NCI-H146 treated with DMSO at 0.1 percent for 48 hours (cell line): Measurements from ENCODE around the gene SCNN1B.
"Not testable (repeated sequence)": the region's sequence is repeated elsewhere in the genome, so short reads cannot be mapped to it uniquely, and the experiment has no call there.

Source experiments
- DNase-seq: peaks from one replicate; lab custom pipeline; 2025; ENCODE audit not compliant: unreplicated experiment; lab: John Stamatoyannopoulos, UW

Gene SCNN1B

DNA sequence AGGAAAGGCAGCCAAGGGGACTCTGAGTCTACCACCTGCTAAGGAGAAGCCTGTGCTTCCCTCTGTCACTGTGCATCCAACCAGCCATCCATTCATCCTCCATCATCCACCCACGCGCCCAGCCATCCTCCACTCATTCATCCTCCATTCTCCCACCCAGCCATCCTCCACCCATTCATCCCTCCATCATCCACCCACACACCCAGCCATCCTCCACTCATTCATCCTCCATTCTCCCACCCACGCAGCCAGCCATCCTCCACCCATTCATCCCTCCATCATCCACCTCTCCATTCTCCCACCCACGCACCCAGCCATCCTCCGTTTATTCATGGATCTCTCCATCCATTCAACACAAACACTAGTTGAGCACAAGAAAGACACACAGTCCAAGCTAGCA is 76.8 kb downstream of the SCNN1B start:
- DNase-seq, result no peak

DNA sequence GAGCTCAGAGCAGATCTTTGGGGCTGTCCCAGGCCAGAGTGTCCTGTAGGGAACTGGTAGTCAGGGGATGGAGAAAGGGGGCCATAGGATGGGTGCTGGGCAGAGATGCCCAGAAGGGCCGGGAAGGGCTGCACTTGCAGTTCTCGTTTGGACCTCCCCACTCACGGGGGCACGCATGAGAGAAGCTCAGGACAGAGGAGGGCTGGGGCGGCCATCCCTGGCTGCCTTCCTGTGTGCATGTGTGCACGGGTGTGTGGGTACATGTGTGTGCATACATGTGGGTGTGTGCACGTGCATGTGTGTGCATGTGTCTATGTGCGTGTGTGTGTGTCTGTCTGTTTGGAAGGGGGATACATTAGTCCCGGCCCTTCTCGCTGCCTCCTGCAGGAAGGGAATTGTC is 77.6 kb downstream of the SCNN1B start:
- DNase-seq, result no peak

DNA sequence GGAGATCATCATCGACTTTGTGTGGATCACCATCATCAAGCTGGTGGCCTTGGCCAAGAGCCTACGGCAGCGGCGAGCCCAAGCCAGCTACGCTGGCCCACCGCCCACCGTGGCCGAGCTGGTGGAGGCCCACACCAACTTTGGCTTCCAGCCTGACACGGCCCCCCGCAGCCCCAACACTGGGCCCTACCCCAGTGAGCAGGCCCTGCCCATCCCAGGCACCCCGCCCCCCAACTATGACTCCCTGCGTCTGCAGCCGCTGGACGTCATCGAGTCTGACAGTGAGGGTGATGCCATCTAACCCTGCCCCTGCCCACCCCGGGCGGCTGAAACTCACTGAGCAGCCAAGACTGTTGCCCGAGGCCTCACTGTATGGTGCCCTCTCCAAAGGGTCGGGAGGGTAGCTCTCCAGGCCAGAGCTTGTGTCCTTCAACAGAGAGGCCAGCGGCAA is 78.4 kb downstream of the SCNN1B start:
- no peak for DNase-seq

DNA sequence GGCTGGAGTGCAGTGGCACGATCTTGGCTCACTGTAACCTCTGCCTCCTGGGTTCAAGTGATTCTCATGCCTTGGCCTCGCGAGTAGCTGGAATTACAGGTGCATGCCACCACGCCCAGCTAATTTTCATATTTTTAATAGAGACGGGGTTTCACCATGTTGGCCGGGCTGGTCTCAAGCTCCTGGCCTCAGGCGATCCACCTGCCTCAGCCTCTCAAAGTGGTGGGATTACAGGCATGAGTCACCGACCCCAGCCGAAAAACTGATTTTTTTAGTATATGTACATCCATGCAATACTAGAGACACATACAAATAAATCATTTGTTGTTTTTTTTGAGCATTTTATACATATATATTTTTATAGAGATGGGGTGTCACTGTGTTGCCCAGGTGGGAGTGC is 79.6 kb downstream of the SCNN1B start:
- not testable (repeated sequence) for DNase-seq

DNA sequence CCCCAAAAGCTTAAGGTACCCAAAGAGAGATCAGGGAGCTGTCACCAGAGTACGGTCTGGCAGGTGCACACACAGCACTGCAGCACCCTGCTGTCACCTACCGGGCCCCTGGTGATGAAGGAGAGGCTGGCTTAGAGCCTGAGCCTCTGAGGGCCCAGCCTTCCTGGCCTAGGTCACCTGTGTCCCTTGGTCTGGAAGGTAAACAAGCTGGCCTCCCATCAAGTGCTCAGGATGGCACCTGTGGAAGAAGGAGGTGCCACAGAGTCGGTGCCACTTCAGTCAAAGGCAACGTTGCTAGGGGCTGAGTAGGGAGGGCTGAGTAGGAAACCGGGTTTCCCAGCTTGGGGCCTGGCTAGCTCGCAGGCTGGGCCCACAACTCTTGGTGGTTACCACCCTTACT is 80.2 kb downstream of the SCNN1B start:
- no peak for DNase-seq

DNA sequence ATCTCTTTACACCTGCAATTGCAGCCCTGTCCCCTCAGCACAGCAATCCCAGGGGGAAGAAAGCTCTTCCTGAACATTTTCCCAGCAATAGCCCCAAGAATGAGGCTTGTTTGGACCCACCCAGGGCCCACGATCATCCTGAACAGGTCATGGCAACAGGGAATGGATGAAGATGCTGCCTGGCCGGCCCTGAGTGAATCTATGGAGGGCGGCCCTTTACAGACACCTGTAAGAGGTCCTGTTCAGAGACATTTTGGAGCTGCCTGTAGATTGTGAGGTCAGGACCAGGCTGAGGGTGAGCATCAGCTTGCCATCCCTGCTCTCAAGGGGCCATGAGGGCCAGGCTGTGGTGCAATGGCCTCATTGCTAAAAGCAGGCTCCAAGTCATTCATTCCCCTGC is 81.8 kb downstream of the SCNN1B start:
- no peak for DNase-seq

DNA sequence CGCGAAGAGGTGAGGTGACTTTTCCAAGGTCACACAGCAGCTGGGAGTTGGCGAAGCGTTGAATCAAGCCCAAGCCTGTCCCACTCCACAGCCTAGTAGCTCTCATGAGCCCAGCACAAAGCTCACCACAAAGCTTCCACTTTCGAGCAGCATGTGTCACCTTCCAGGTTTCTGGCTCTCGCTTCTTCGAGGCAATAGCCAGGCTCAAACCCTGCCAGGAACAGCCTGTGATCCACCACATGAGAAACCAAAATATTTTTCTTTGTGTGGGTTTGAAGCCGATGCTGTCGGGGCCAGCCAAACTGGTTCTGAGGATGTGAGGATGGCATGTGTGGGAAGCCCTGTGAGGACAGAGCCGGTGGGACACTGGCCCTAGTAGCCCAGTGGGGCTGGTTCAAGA is 82.8 kb downstream of the SCNN1B start:
- no peak for DNase-seq

DNA sequence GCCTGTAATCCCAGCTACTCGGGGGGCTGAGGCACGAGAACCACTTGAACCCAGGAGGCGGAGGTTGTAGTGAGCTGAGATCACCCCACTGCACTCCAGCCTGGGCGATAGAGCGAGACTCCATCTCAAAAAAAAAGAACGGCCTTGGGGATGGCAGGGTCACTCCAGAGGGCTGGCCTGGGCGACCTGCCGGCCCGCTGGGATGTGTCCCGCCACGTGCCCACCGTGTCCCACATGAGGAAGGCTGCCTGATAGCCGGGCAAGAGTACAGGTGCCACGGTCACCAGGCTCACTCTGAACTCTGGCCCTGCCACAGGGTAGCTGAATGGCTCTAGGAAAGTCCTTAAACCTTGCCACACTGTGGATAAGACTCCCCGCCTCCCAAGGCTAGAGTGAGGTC is 83.3 kb downstream of the SCNN1B start:
- DNase-seq, result no peak

DNA sequence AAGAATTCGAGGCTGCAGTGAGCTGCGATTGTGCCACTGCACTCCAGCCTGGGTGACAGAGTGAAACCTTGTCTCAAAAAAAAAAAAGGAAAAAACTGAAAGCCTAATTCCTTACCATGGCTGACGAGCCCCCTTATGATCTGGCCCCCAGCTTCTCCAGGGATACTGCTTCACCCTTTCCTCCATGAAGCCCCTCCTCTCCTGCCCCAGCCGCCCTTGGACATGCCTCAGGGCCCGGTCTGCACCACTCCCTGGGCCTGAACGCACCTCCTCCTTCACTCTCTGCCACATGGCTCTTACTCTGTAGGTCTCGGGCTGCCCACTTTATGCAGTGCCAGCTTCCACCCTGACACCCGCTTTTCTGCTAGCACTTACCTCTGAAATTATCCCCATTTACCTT is 85.6 kb downstream of the SCNN1B start:
- DNase-seq, result no peak

DNA sequence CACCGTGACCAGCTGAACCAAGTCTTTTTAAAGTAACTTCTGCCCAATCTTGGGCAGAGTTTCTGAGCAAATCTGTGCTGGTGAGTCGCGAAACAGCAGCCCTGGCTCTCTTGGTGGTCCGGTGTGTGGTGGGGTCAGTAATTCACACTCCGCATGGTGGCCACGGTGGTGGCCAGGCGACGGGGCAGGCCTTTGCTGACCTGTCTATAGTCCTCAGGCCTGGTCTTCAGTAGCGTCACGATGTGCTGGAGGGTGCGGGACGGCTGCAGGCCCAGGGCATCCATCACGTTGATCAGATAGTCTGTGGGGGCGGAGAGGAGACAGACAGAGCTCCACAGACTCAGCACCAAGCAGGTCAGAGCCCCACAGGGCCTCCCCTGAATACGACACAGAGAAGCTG is 86.7 kb downstream of the SCNN1B start:
- DNase-seq, result no peak

DNA sequence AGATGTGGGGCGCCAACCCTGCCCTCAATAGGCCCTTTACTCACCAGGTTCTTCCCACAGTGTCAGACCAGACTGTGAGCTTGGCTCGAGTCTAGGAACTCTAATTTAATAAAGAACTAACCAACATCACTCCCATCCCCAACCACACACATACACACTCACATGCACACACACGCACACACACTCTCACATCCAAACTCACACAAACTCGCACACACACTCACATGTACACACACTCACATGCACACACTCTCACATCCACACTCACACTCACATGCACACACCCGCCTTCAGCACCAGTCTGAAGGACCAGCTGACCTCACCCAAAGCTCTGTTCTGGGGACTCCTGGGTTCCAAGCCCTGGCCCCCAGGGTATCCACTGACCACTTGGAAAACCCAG is 87.1 kb downstream of the SCNN1B start:
- no peak for DNase-seq

DNA sequence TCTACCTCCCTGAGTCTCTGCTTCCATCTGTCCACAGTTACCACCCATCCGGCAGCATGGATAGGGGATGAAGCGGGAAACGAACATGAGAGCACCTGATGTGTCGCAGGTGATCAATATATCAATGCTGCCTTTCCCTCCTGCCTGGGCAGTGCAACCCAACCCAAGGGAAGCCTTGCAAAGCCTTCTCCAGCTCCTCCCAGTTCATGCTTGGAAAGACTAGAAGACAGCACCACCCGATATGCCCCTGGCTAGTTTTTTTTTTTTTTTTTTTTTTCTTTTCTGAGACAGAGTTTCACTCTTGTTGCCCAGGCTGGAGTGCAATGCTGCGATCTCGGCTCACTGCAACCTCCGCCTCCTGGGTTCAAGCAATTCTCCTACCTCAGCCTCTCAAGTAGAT is 87.8 kb downstream of the SCNN1B start:
- not testable (repeated sequence) for DNase-seq

DNA sequence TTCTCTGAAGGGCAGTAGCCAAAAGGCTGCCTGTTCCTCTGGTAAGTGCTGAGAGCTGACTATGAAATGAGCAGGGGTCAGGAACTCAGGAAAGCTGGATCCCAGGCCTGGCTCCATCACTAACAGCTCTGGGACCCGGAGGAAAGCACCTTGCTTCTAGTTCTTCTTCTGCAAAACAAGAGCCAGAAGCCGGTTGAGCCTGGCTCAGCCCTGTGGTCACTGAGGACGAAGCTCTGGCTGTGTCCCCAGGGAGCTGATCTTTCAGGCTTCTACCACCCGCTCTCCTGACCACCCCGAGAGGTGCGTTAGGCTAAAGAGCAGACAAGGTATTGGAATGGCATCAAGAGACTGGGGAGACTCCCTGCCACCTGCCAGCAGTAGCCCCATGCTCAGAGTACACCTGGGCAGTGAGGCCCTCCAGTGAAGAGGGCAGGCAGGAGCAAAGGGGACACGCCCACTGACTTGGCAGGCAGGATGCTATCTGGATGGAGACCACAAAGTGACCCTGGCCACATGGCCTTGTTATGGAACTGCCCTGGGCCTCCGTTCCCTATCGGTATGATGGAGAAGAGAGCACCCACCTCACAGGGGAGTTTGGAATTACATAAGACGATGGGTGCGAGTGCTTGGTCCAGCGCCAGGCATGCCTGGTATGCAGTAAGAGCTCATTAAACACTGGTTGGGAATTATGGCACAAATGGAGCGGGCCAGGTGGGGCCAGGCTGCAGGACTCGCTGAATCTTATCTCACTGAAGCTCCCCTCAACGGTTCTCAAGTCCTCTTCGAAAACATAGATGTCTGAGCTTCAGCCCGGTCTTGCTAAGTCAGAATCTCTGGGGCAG is 89.5 kb downstream of the SCNN1B start:
- no peak for DNase-seq

DNA sequence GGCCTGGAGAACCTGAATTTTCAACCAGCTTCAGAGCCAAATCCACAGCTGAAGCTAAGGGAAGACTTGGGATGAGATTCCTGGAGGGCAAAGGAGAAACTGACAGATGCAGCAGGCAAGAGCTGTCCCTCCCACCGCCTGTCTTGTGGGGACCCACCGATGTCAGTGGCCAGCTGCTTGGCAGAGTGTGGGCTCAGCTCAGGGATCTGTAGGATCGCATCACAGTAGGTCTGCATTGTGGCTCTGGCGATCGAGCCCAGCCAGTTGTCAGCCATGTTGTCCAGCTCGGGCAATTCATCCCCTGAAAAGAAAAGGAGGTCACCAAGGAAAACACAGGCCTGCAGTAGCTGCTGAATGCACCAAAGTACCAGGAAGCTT is 90.1 kb downstream of the SCNN1B start:
- no peak for DNase-seq

DNA sequence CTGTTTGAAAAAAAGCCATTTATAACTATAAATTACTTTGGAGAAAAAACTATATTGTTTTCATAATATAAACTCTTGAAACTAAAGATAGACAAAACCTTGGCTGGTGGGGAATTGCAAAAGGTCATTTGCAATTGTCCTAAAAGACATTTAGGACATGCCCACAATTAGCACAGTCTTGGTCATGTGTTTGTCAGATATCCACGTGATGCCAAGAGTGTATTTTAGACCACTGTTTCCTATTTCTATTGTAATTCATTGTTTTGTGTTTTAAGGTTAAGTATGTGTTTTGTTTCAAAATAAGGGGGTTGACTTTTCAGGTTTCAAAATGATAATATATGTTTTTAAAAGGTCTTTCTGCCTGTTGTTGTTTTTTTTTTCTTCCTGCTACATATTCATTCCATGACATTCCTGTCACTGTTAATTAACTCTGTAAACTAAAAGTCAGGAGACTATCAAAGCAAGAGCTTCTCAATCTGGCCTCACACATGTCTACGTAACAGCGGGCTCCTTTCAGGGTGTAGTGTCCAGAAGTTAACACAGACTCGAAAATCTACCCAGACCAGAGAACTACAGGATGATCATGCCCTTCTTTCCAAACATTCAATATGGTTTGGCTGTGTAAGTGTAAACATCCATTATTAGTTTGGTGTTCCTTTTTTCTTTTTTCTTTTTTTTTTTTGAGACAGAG is 92.2 kb downstream of the SCNN1B start:
- DNase-seq, result no peak

DNA sequence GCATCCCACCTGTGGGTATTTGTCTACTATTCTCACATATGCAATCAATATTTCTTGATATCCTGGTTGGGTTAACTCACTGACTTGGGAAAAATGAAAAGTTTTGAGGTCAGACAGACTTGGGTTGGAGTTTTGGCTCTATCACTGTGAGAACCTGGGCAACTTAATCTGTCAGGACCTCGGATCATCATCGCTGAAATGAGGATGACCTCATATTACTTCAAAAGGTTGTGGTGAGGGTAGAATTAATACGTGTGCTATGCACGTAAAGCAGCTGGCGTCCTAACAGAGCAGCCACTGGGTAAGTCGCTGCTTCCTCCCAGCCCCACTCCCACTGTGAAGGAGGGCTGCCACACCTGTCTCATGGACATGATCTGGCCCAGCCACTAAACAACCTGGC is 93.6 kb downstream of the SCNN1B start:
- no peak for DNase-seq

DNA sequence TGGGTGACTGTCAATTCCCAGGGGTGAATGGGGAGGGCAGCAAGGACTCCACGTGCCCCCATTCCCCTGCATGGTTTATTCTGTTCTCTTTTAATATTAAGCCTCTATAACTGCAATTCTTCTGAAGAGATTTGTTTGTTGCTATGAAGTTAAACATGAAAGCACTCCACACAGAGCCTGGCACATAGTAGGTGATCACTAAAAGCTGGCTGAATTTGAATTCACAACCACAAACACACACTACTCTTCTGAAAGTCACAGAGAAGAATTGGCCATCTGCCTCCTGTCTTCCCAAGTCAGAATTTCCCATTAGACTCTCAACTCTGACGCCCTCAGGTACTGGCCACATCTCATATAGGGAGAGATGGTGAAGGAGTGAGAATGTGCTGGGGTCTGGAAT is 95.4 kb downstream of the SCNN1B start:
- DNase-seq, result no peak

DNA sequence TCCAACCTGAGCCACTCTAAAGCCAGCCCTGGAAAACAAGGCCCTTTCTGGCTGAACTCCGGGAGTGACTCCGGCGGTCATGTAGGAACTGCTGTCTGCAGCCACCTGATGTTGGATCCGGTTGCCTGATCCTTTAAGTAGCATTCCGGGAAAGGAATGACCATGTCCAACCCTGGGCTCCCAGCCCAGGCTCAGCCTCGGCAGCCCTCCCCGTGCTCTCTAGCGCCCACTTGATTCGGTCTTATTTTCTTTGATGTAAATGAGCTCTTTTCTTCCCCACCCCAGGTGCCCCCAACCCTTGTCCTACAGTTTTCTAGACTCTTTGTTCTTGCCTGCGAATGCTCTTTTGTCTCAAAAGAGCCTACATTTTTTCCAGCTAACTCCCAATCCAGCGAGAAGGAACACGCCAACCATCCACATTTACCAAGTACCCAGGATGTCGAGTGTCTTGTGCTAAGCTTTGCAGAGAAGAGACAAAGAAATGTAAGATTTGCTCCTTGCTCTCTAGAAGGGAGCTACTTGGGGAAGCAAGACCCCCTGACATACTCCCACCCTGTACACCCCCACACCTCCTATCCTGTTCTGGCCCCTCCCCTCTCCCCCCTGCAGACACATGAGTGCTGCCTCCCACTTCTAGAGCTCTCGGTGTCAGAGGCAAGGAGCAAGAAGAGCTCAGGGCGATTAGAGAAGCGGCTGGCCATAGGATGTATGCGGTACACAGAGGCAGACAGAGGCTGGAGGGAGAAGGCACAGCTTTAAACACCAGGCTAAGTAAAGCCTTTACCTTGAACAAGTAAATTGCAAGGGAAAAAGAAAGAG is 97.1 kb downstream of the SCNN1B start:
- no peak for DNase-seq

DNA sequence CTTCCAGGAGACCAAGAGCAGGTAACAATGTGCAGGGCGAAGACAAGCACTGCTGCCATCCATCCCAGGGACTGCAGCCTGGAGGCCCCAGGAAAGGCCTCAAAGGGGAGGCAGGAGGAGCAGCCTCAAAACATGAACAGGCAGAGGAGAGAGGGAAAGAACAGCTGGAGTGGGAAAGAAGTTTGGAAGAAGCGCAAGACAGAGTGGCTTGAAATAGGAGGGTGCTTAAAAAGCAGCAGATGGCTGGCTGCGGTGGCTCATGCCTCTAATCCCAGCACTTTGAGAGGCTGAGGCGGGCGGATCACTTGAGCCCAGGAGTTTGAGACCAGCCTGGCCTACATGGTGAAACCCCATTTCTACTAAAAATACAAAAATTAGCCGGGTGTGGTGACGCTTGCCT is 98.3 kb downstream of the SCNN1B start:
- DNase-seq, result not testable (repeated sequence)

DNA sequence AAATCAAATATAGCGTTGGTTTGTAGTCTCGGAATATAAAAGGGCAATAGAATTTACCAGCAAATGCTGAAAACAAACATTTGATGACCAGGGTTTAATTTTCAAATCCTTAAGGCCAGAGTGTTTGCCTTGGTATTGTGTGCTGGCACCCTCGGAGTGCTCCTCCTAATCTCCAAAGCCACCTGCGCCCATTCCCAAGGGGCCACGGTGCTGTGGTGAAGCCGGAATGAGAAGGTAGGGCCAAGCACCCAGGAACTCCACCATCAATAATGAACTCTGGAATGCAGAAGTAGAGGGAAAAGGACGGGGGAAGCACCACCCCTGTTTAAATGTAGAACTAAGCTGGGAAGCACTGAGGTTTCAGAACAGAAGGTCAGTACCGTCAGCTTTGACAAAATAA is 99.0 kb downstream of the SCNN1B start:
- DNase-seq, result no peak

DNA sequence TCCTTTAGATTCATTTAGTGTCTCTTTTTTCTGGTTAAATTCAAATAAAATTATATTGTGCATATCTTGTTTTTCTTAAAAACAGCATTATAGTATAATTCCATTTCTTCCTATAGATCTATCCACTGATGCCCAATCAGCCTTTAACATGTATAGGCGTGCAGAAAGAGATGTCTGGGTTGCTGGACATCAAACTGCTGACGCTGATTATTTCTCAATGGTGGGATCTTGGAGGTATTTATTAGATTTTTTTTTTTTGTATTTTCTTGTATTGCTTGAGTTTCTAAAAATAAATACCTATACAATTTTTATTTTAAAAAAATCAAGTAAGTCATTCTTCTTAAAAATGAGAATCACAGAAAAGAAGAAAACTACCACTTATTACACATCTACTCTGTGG is 100.0 kb downstream of the SCNN1B start:
- no peak for DNase-seq

DNA sequence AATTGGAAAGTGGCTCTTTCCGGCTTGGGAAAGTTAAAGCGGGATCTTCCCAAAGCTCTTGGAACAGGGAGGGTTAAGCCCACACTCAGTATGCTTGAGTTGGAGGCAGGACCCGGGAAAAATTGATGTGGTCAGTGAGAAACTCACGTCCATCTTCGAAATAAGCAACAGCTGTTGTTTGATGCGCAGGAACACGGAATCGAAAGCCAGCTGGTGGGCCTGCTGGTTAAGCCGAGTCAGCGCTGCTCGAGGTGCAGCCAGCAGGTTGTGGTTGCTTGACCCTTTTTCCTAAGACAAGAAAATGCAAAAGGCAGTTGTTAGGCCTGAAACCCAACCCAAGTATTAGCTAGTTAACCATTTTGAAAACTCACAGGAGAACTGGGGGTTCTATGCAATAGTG is 101.4 kb downstream of the SCNN1B start:
- DNase-seq, result no peak
